HL-60 (cell line): ENCODE data around the gene CENPC.

Source experiments
- GABPA ChIP-seq: IDR thresholded peaks from 2 replicates; pipeline ENCODE4 v1.6.1; 2012; ENCODE audit warnings: low read depth
- POLR2AphosphoS5 ChIP-seq: IDR thresholded peaks from 2 replicates; pipeline ENCODE4 v1.6.1; 2012; ENCODE audit warnings: low read depth
- REST ChIP-seq: IDR thresholded peaks from 2 replicates; pipeline ENCODE4 v1.6.1; 2012; ENCODE audit warnings: low read depth; ENCODE audit not compliant: insufficient replicate concordance
- TF ChIP-seq, protein P1 (sequence below): IDR thresholded peaks from one replicate; pipeline ENCODE4 v1.5.1; 2011; ENCODE audit warnings: low read length, control low read depth, inconsistent platforms; ENCODE audit not compliant: insufficient read depth

- TF ChIP-seq, protein P1, sequence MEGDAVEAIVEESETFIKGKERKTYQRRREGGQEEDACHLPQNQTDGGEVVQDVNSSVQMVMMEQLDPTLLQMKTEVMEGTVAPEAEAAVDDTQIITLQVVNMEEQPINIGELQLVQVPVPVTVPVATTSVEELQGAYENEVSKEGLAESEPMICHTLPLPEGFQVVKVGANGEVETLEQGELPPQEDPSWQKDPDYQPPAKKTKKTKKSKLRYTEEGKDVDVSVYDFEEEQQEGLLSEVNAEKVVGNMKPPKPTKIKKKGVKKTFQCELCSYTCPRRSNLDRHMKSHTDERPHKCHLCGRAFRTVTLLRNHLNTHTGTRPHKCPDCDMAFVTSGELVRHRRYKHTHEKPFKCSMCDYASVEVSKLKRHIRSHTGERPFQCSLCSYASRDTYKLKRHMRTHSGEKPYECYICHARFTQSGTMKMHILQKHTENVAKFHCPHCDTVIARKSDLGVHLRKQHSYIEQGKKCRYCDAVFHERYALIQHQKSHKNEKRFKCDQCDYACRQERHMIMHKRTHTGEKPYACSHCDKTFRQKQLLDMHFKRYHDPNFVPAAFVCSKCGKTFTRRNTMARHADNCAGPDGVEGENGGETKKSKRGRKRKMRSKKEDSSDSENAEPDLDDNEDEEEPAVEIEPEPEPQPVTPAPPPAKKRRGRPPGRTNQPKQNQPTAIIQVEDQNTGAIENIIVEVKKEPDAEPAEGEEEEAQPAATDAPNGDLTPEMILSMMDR, result no peak
- TF ChIP-seq REST (no peak), POLR2AphosphoS5 (no peak), GABPA (no peak)
Measured at GRCh38 chr4:67556436-67556835, 11.1 kb upstream of the CENPC start.
